Type B pancreatic cell (in vitro differentiated cells): ENCODE results near the gene TAPBPL. TPM values are rescaled to one million over a fixed set of nuclear protein-coding genes. Genes with fewer than 3 reads are reported as not detected.
"Not testable (repeated sequence)": the region's sequence is repeated elsewhere in the genome, so short reads cannot be mapped to it uniquely, and the experiment has no call there.

Experiments used
- DNase-seq: peaks from one replicate; pipeline ENCODE4 v3.0.0; 2021; ENCODE audit warnings: mixed read lengths; ENCODE audit not compliant: unreplicated experiment; ENCODE audit errors: extremely low spot score
- H3K27ac Mint-ChIP-seq: 2 replicates; pipeline ENCODE4 v1.8.0; 2021; ENCODE audit warnings: mild to moderate bottlenecking, mixed read lengths
- H3K27me3 Mint-ChIP-seq: 2 replicates; pipeline ENCODE4 v1.8.0; 2021; ENCODE audit warnings: mixed read lengths
- H3K36me3 Mint-ChIP-seq: 2 replicates; pipeline ENCODE4 v1.8.0; 2021; ENCODE audit warnings: mixed read lengths
- H3K4me1 Mint-ChIP-seq: one replicate; pipeline ENCODE4 v1.8.0; 2021; ENCODE audit warnings: mixed read lengths; ENCODE audit not compliant: unreplicated experiment
- H3K4me3 Mint-ChIP-seq: 2 replicates; pipeline ENCODE4 v1.8.0; 2021; ENCODE audit warnings: mild to moderate bottlenecking, mixed read lengths
- H3K9me3 Mint-ChIP-seq: 2 replicates; pipeline ENCODE4 v1.8.0; 2021; ENCODE audit warnings: mixed read lengths
- total RNA-seq: library from RNA; stranded (reverse); gene quantifications from 2 replicates; pipeline ENCODE4 v1.2.1, GENCODE V29; 2021; ENCODE audit warnings: low replicate concordance
- TF ChIP-seq, protein P1 (sequence below): fragments of 200-600 bp; sonication (generic); conservative IDR thresholded peaks from 2 replicates; pipeline ENCODE4 v1.5.0; 2021; ENCODE audit warnings: antibody characterized with exemption, mild to moderate bottlenecking

The TAPBPL gene
- total RNA-seq, 1 donor from 2014 or later = 12.4 TPM

DNA sequence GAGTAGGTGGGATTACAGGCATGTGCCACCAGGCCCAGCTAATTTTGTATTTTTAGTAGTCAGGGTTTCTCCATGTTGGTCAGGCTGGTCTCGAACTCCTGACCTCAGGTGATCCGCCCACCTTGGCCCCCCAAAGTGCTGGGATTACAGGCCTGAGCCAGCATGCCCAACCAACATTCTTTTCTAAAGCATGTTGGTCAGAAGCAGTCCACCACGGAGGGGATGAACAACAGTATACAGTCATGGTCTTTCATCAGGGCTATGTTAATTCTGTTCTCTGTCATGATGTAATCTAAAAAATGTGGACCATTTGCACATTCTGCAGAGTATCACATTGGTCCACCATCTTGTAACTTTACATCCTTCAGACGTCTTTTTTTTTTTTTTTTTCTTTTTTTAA is 37.6 kb downstream of the TAPBPL start:
- Mint-ChIP-seq H3K4me3 (no peak overlapping the region), H3K4me1 (no peaks in the 10 kb centered on the region), H3K27ac (no peak overlapping the region), H3K9me3 (no peaks in the 10 kb centered on the region), H3K27me3 (no peaks in the 10 kb centered on the region), H3K36me3 (peaks cover 16% of the 10 kb centered on the region)
- TF ChIP-seq, protein P1, sequence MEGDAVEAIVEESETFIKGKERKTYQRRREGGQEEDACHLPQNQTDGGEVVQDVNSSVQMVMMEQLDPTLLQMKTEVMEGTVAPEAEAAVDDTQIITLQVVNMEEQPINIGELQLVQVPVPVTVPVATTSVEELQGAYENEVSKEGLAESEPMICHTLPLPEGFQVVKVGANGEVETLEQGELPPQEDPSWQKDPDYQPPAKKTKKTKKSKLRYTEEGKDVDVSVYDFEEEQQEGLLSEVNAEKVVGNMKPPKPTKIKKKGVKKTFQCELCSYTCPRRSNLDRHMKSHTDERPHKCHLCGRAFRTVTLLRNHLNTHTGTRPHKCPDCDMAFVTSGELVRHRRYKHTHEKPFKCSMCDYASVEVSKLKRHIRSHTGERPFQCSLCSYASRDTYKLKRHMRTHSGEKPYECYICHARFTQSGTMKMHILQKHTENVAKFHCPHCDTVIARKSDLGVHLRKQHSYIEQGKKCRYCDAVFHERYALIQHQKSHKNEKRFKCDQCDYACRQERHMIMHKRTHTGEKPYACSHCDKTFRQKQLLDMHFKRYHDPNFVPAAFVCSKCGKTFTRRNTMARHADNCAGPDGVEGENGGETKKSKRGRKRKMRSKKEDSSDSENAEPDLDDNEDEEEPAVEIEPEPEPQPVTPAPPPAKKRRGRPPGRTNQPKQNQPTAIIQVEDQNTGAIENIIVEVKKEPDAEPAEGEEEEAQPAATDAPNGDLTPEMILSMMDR = no peak
- no peak for DNase-seq

DNA sequence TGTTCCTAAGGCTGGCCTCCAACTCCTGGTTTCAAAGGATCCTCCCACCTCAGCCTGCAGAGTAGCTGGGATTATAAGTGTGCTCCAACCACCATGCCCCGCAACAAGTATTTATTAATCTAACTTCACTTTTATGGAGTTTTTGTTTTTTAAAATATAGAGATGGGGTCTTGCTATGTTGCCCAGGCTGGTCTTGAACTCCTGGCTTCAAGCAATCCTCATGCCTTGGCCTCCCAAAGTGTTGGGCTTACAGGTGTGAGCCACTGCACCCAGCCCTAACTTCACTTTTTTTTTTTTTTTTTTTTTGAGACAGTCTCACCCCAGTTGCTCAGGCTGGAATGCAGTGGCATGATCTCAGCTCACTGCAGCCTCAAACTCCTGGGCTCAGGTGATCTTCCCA is 38.8 kb downstream of the TAPBPL start:
- not testable (repeated sequence) for H3K4me3 Mint-ChIP-seq, DNase-seq, H3K27me3 Mint-ChIP-seq, H3K9me3 Mint-ChIP-seq, H3K4me1 Mint-ChIP-seq
- Mint-ChIP-seq H3K27ac (peak overlapping the region; percentile 3), H3K36me3 (peaks cover 23% of the 10 kb centered on the region)

DNA sequence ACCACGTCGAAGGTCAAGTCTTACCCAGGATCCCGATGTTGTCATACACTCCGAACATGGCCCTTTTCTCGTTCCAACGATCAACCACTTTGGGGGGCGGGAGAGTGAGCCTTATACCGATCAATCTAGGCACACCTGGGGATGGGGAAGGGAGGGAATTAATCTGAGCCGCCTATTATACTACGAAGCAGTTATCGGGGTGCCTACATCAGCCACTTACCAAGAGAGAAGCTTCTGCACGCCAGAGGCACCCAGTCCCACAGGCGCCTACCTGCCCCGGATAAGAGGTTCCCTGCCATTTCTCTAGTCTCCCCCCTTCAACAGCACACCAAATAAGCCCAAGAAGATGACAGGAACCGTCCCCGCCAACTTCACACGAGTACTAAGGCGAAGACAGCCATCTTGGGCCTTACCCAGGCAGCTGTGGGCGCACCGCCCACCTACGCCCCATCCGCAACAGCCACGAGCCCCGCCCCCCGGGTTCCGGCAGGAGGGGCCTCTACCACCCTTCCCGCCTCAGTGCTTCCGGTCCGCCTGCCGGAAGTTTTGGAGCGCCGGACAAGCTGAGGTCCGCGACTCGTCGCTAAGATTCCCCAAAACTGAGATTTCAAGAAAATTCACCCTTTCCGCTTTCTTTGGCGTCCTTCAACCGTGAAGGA is 41.1 kb downstream of the TAPBPL start, which contains the start of gene MRPL51:
MRPL51 (minus strand) TSS at position 425 of the 659 bp plus-strand sequence; CDS start at position 299, 126 bp downstream.
- H3K27me3 Mint-ChIP-seq = no peaks in the 10 kb centered on the region
- H3K9me3 Mint-ChIP-seq = no peaks in the 10 kb centered on the region
- H3K36me3 Mint-ChIP-seq = peaks cover 30% of the 10 kb centered on the region

DNA sequence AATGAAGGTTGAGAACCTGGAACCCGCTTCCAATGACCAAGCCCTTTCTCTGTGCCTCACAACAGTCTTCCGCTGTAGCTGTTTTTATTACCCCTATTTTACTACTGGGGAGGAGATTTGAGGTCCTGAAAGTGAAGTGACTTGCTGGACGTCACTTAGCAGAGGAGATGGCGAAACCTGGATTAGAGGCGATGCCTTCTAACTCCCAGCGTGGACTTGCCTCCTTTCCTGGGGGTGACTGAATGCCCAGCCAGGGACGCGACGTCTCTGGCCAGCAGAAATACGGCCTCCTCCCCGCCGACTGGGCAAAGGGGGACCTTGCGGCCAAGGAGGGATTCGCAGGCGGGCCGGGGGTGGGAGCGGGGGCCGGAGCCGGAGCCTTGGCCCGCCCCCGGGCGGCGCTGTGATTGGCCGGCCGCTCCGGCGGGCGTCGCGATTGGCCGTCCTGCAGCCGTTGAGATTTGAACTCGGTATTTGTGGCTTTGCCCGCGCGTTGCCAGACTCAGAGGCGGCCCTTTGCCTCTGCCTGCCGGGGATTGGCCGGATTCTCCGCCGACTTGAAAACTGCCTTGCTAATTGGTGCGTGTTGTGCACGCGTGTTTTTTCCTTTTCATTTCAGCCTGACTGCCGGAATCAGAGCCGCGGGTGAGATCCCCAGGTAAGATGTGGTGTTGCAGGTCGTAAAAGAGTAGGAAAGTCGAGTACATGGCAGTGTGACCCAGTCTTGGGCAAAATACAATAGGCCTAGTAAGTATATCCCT is 41.8 kb downstream of the TAPBPL start, which contains the start of gene NCAPD2:
NCAPD2 (plus strand) TSS at position 606 of the 761 bp plus-strand sequence. CDS start 997 bp downstream, outside the sequence.
- DNase-seq = peak; percentile 95
- Mint-ChIP-seq H3K27ac (peak within 1 kb of the TSS; percentile 100), H3K27me3 (no peaks in the 10 kb centered on the region), H3K9me3 (no peaks in the 10 kb centered on the region), H3K36me3 (peaks cover 35% of the 10 kb centered on the region), H3K4me1 (peaks cover 7% of the 10 kb centered on the region), H3K4me3 (peak within 1 kb of the TSS; percentile 98)
- TF ChIP-seq, protein P1 = peak; percentile 71

More for the DNA sequence above, 41.1 kb downstream of the TAPBPL start, which contains the start of gene MRPL51:
- peak within 1 kb of the TSS; percentile 98 for H3K4me3 Mint-ChIP-seq
- peak; percentile 98 for DNase-seq
- peak within 1 kb of the TSS; percentile 100 for H3K27ac Mint-ChIP-seq
- H3K4me1 Mint-ChIP-seq = peaks cover 7% of the 10 kb centered on the region
- TF ChIP-seq, protein P1 = no peak

DNA sequence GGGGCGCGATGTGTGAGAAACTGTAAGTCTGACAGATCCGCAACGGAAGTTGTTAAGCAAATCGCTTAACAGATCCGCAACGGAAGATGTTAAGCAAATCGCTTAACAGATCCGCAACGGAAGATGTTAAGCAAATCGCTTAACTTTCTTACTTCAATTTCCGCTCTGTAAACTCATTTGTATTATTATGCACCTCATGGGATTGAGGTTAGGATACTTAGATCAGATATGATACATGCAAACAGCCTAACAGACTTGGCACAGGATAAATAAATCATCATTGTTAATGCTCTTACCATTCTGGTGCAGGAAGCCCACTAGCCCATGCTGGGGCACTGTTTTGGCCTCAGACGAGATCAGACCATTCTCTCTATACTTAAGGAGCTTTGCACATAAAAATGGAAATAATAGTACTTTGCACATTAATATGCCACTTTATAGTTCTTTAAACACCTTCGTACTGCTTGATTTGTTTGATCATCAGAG is 42.5 kb downstream of the TAPBPL start:
- H3K36me3 Mint-ChIP-seq = peaks cover 35% of the 10 kb centered on the region
- TF ChIP-seq, protein P1 = no peak
- peak overlapping the region; percentile 100 for H3K27ac Mint-ChIP-seq
- H3K27me3 Mint-ChIP-seq = no peaks in the 10 kb centered on the region
- H3K9me3 Mint-ChIP-seq = no peaks in the 10 kb centered on the region
- peak overlapping the region; percentile 98 for H3K4me3 Mint-ChIP-seq
- no peak for DNase-seq
- peaks cover 7% of the 10 kb centered on the region for H3K4me1 Mint-ChIP-seq

DNA sequence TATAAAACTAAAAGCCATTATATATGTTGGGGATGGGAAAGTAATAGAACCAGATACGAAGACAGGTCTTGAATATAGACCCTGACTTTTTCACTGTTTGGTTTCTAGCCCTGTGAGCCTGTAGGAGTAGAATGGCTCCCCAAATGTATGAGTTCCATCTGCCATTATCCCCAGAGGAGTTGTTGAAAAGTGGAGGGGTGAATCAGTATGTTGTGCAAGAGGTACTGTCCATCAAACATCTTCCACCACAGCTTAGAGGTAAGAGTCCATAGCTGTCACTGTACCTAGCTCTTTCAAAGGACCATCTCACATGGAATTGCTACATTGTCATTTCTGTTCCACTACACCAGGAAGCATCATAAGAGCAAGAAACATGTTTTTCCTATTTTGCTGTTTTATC is 43.1 kb downstream of the TAPBPL start:
- Mint-ChIP-seq H3K27ac (no peak overlapping the region), H3K4me3 (peak overlapping the region; percentile 98), H3K36me3 (peaks cover 35% of the 10 kb centered on the region), H3K9me3 (no peaks in the 10 kb centered on the region), H3K4me1 (peaks cover 7% of the 10 kb centered on the region), H3K27me3 (no peaks in the 10 kb centered on the region)
- DNase-seq = no peak
- TF ChIP-seq, protein P1 = no peak

DNA sequence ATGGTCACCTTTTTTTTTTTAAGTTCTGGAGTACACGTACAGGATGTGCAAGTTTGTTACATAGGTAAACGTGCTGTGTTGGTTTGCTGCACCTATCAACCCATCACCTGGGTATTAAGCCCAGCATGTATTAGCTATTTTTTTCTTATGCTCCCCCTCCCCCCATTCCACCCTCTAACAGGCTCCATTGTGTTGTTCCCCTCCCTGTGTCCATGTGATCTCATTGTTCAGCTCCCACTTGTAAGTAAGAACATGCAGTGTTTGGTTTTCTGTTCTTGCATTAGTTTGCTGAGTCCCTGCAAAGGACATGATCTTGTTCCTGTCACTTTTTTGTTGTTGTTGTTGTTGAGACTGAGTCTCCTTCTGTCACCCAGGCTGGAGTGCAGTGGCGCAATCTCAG is 45.4 kb downstream of the TAPBPL start:
- Mint-ChIP-seq H3K4me3 (peak overlapping the region; percentile 46), H3K36me3 (peaks cover 27% of the 10 kb centered on the region)
- H3K4me1 Mint-ChIP-seq, H3K27me3 Mint-ChIP-seq, H3K27ac Mint-ChIP-seq, DNase-seq, H3K9me3 Mint-ChIP-seq: not testable (repeated sequence)
